Transverse colon (tissue), 4 donors: ENCODE measurements around the gene PSME3. TPM values are rescaled to one million over a fixed set of nuclear protein-coding genes. Genes with fewer than 3 reads are reported as not detected.
"Not testable (repeated sequence)": the region's sequence is repeated elsewhere in the genome, so short reads cannot be mapped to it uniquely, and the experiment has no call there.

Source experiments
- DNase-seq: peaks from one replicate; pipeline ENCODE4 v3.0.0-alpha.2; 2019
- H3K27ac ChIP-seq, 4 donors: fragments of 200-600 bp; sonication (generic); 2 replicates each; pipeline ENCODE4 v1.5.1; 2016 to 2018; ENCODE audit warnings: inconsistent platforms in 4 of 4
- H3K27me3 ChIP-seq: fragments of 200-600 bp; sonication (generic); 2 replicates; pipeline ENCODE4 v1.5.1; 2017; ENCODE audit warnings: inconsistent platforms
- H3K36me3 ChIP-seq, 4 donors: fragments of 200-600 bp; sonication (generic); 2 replicates each; pipeline ENCODE4 v1.5.1; 2017 to 2019; ENCODE audit warnings: inconsistent platforms in 4 of 4
- H3K4me1 ChIP-seq, 4 donors: fragments of 200-600 bp; sonication (generic); 2 replicates each; pipeline ENCODE4 v1.5.1; 2017 to 2020; ENCODE audit warnings: inconsistent platforms in 4 of 4
- H3K4me3 ChIP-seq, 4 donors: fragments of 200-600 bp; sonication (generic); 1 replicate in 1 of 4; 2 replicates in 3 of 4; pipeline versions ENCODE4 v1.5.1 to v1.6.1; 2017 to 2019; ENCODE audit warnings: inconsistent platforms in 4 of 4
- H3K9me3 ChIP-seq, 2 donors: fragments of 200-600 bp; sonication (generic); 2 replicates each; pipeline ENCODE4 v1.5.1; 2017 to 2019; ENCODE audit warnings: inconsistent platforms in 2 of 2
- EP300 ChIP-seq: sonication (generic); formaldehyde crosslinking; IDR thresholded peaks from one replicate; pipeline ENCODE4 v1.6.1; 2017; ENCODE audit warnings: antibody characterized with exemption, low read depth
- POLR2A ChIP-seq: fragments of 450-650 bp; IDR thresholded peaks from one replicate; pipeline ENCODE4 v1.6.1; 2016; ENCODE audit warnings: antibody characterized with exemption, mild to moderate bottlenecking, moderate library complexity
- POLR2AphosphoS5 ChIP-seq, 3 donors: sonication (generic); formaldehyde crosslinking; IDR thresholded peaks; one replicate each; pipeline ENCODE4 v1.6.1; 2016; ENCODE audit warnings: antibody characterized with exemption in 3 of 3
- WGBS, 2 donors: methylation state at CpG; one replicate each; pipeline ENCODE4 v1.1.5; 2018; ENCODE audit warnings: low coverage in 1 of 2; 5-methylcytosine and 5-hydroxymethylcytosine counted together
- in situ Hi-C, 4 donors: fragments of 200-750 bp; cut with MboI; loops; one replicate each; pipeline versions ENCODE4 v1.15.0 to v1.15.1; 2017; ENCODE audit warnings: low sequenced_read_pairs in 3 of 4, low pct_ligation_motif_present in 1 of 4, low pct_unique_long_range_greater_than_20kb in 1 of 4
- intact Hi-C: fragments of 100-400 bp; cut with DNase I; formaldehyde crosslinking; loops from one replicate; pipeline ENCODE4 v1.15.1; 2023; ENCODE audit warnings: low total_unique reads
- total RNA-seq, 4 donors: library from RNA; depleted of rRNA; stranded (reverse); fragments of >200 nt; gene quantifications; one replicate each; pipeline ENCODE4 v1.1.0, GENCODE V29; 2016
- TF ChIP-seq, protein P1 (sequence below), 5 experiments: fragments of 200-600 bp in 3 of 5; fragments of 450-650 bp in 2 of 5; sonication (generic) in 3 of 5; IDR thresholded peaks; 1 replicate in 2 of 5; 2 replicates in 3 of 5; pipeline ENCODE4 v1.5.1; 2016 to 2017; ENCODE audit warnings: antibody characterized with exemption in 5 of 5, inconsistent platforms in 3 of 5, mild to moderate bottlenecking in 2 of 5, moderate library complexity in 1 of 5

PSME3 gene
- total RNA-seq, 4 donors from 2014 or later: 37.0 to 131 (median 60.4) TPM

- Histone ChIP-seq H3K27me3 (peaks cover 31% of the 10 kb centered on the region), H3K4me1 (no peaks in the 10 kb centered on the region), H3K36me3 (no peaks in the 10 kb centered on the region), H3K9me3 (no peaks in the 10 kb centered on the region), H3K4me3 (no peak overlapping the region), H3K27ac (no peak overlapping the region)
- TF ChIP-seq POLR2AphosphoS5 (IDR thresholded peaks at IDR 0.05) (no peak), EP300 (no peak), POLR2A (no peak)
- TF ChIP-seq, protein P1, sequence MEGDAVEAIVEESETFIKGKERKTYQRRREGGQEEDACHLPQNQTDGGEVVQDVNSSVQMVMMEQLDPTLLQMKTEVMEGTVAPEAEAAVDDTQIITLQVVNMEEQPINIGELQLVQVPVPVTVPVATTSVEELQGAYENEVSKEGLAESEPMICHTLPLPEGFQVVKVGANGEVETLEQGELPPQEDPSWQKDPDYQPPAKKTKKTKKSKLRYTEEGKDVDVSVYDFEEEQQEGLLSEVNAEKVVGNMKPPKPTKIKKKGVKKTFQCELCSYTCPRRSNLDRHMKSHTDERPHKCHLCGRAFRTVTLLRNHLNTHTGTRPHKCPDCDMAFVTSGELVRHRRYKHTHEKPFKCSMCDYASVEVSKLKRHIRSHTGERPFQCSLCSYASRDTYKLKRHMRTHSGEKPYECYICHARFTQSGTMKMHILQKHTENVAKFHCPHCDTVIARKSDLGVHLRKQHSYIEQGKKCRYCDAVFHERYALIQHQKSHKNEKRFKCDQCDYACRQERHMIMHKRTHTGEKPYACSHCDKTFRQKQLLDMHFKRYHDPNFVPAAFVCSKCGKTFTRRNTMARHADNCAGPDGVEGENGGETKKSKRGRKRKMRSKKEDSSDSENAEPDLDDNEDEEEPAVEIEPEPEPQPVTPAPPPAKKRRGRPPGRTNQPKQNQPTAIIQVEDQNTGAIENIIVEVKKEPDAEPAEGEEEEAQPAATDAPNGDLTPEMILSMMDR (IDR thresholded peaks at IDR 0.05): no peak
- WGBS, 2 donors: 73 to 82% methylated on average over 5 of the region's 5 CpGs
- in situ Hi-C loops: no loop called here
- DNase-seq: no peak
- intact Hi-C loops: no loop called here
Observed at GRCh38 chr17:42880776-42881310, 47.6 kb downstream of the PSME3 start.

- 90 to 92% methylated on average over 2 to 6 of the region's 6 CpGs for WGBS, 2 donors
- H3K9me3 ChIP-seq, in situ Hi-C loops, H3K4me3 ChIP-seq, H3K36me3 ChIP-seq, DNase-seq, H3K4me1 ChIP-seq, H3K27ac ChIP-seq, intact Hi-C loops: not testable (repeated sequence)
- peaks cover 30% of the 10 kb centered on the region for H3K27me3 ChIP-seq
Observed at GRCh38 chr17:42881706-42882105, 48.5 kb downstream of the PSME3 start.

DNA sequence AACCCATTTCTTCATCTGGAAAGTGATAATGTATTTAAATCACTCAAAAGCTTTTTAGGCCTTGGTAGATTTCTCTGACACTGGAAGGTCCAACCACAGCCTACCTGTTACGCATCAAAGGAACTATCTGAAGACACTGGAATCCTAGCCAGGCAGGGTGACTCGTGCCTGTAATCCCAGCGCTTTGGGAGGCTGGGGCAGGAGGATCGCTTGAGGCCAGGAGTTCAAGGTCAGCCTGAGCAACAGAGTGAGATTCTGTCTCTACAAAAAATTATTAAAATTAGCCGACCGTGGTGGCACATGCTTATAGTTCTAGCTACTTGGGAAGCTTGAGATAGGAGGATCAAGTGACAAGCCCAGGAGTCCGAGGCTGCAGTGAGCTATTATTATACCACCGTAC lies 49.0 kb downstream of the PSME3 start:
- H3K4me3 ChIP-seq: no peak overlapping the region
- intact Hi-C loops: no loop called here
- H3K27ac ChIP-seq: no peak overlapping the region
- H3K9me3 ChIP-seq: no peaks in the 10 kb centered on the region
- 82 to 93% methylated on average over 4 to 8 of the region's 8 CpGs for WGBS, 2 donors
- TF ChIP-seq EP300 (no peak), POLR2A (no peak), POLR2AphosphoS5 (IDR thresholded peaks at IDR 0.05) (no peak)
- TF ChIP-seq, protein P1 (IDR thresholded peaks at IDR 0.05): no peak
- in situ Hi-C loops: no loop called here
- H3K27me3 ChIP-seq: peaks cover 25% of the 10 kb centered on the region
- no peak for DNase-seq
- H3K36me3 ChIP-seq: no peaks in the 10 kb centered on the region
- H3K4me1 ChIP-seq: no peaks in the 10 kb centered on the region

GRCh38 chr17:42883802-42884558 lies 50.8 kb downstream of the PSME3 start:
- Histone ChIP-seq H3K4me3 (no peak overlapping the region), H3K4me1 (no peaks in the 10 kb centered on the region), H3K27me3 (peaks cover 7% of the 10 kb centered on the region), H3K27ac (no peak overlapping the region), H3K9me3 (no peaks in the 10 kb centered on the region), H3K36me3 (no peaks in the 10 kb centered on the region)
- in situ Hi-C loops (no loop called here), intact Hi-C loops (no loop called here)
- 83 to 100% methylated on average over 1 to 7 of the region's 7 CpGs for WGBS, 2 donors
- DNase-seq: no peak
- TF ChIP-seq, protein P1 (IDR thresholded peaks at IDR 0.05): no peak

- H3K9me3 ChIP-seq, H3K4me1 ChIP-seq, DNase-seq, H3K27me3 ChIP-seq, H3K27ac ChIP-seq, intact Hi-C loops, in situ Hi-C loops, H3K36me3 ChIP-seq, H3K4me3 ChIP-seq: not testable (repeated sequence)
- 90% methylated on average over 3 of the region's 3 CpGs; no CpG with 5 or more reads in 1 of the 2 donors for WGBS, 2 donors
Observed at GRCh38 chr17:42885806-42886205, 52.6 kb downstream of the PSME3 start.
